ENCODE results near the gene BIK.

DNA sequence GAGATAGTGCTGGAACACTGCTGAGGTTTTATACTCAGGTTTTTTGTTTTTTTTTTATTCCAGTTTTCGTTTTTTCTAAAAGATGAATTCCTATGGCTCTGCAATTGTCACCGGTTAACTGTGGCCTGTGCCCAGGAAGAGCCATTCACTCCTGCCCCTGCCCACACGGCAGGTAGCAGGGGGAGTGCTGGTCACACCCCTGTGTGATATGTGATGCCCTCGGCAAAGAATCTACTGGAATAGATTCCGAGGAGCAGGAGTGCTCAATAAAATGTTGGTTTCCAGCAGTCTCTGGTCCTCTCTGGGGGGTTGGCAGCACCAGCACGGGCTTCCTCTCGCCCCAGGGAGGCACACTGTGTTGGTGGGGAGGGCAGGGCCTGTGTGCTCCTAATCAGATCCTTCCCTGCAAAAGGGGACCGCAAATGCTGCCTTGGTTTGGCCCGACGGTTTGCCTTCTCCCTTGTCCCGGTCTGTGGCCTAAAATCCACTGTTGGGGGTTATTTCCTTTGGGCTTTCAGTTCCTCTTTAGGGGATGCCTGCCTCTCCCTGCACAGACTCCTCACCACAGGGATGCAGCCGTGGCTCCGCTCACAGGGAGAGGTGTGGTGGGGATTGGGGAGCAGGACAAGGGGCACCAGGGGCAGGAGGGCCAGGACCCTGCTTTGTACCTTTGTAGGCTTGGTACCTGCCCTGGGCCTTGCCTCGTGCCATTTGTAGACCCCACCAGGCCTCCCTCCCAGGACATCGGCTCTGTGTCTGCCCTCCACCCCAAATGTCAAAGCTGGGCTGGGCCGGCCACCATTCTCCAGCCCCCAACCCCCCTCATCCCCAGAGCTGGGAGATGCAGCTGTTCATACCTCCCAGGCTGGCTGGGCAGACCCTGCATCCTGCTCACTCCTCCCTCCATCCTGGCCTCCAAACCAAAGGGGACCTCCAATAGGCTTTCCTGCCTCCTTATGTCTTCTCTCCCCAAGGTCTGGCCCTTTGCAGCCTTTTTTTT is 19.2 kb downstream of the BIK start:
- TF ChIP-seq GATA3 (IDR thresholded peaks at IDR 0.05; ENCODE audit: low read depth, low read length) (no peak), GATA2 (IDR thresholded peaks at IDR 0.05; ENCODE audit: low read depth, low read length) (no peak)

Data from SH-SY5Y (cell line).